CMK (cell line): ENCODE results near the gene ARHGAP8.
"Not testable (repeated sequence)": the region's sequence is repeated elsewhere in the genome, so short reads cannot be mapped to it uniquely, and the experiment has no call there.

ENCODE experiments used
- DNase-seq: peaks from one replicate; pipeline ENCODE4 v3.0.0-alpha.2; 2010; ENCODE audit warnings: low read depth

Gene ARHGAP8

GRCh38 chr22:44890416-44891292, 138.3 kb downstream of the ARHGAP8 start:
- DNase-seq = no peak

- no peak for DNase-seq
These were observed 138.9 kb downstream of the ARHGAP8 start for GRCh38 chr22:44891293-44891747.

GRCh38 chr22:44891791-44892190, 139.4 kb downstream of the ARHGAP8 start:
- no peak for DNase-seq

- no peak for DNase-seq
These were observed 139.9 kb downstream of the ARHGAP8 start for GRCh38 chr22:44892243-44892642.

GRCh38 chr22:44892803-44893730, 140.7 kb downstream of the ARHGAP8 start:
- DNase-seq = no peak

- DNase-seq = no peak
These were observed 141.3 kb downstream of the ARHGAP8 start for GRCh38 chr22:44893731-44894080.

- DNase-seq = no peak
These were observed 141.9 kb downstream of the ARHGAP8 start for GRCh38 chr22:44894321-44894720.

- DNase-seq = no peak
These were observed 142.4 kb downstream of the ARHGAP8 start for GRCh38 chr22:44894782-44895181.

- DNase-seq = no peak
These were observed 143.1 kb downstream of the ARHGAP8 start for GRCh38 chr22:44895296-44896055.

GRCh38 chr22:44898236-44898635, 145.9 kb downstream of the ARHGAP8 start:
- DNase-seq = no peak

GRCh38 chr22:44901301-44901700, 148.9 kb downstream of the ARHGAP8 start:
- no peak for DNase-seq

- DNase-seq = not testable (repeated sequence)
These were observed 150.8 kb downstream of the ARHGAP8 start for GRCh38 chr22:44903164-44903563.

- not testable (repeated sequence) for DNase-seq
These were observed 152.2 kb downstream of the ARHGAP8 start for GRCh38 chr22:44904492-44905152.

GRCh38 chr22:44906248-44906936, 154.0 kb downstream of the ARHGAP8 start:
- no peak for DNase-seq

GRCh38 chr22:44906999-44907644, 154.7 kb downstream of the ARHGAP8 start:
- DNase-seq = no peak

GRCh38 chr22:44907765-44908737, 155.7 kb downstream of the ARHGAP8 start:
- DNase-seq = no peak

- no peak for DNase-seq
These were observed 156.9 kb downstream of the ARHGAP8 start for GRCh38 chr22:44909241-44909640.
